GM12801 (cell line): ENCODE measurements around the gene TMEFF1.

ENCODE experiments used
- CTCF ChIP-seq: IDR thresholded peaks from one replicate; pipeline ENCODE4 v1.5.1; 2011; ENCODE audit warnings: control low read depth; ENCODE audit not compliant: insufficient read length; ENCODE audit errors: extremely low read depth

TMEFF1 gene

GRCh38 chr9:100534401-100534800 is 61.5 kb downstream of the TMEFF1 start:
- TF ChIP-seq CTCF = no peak

- TF ChIP-seq CTCF = no peak
These were observed 67.4 kb downstream of the TMEFF1 start for GRCh38 chr9:100540327-100540726.

DNA sequence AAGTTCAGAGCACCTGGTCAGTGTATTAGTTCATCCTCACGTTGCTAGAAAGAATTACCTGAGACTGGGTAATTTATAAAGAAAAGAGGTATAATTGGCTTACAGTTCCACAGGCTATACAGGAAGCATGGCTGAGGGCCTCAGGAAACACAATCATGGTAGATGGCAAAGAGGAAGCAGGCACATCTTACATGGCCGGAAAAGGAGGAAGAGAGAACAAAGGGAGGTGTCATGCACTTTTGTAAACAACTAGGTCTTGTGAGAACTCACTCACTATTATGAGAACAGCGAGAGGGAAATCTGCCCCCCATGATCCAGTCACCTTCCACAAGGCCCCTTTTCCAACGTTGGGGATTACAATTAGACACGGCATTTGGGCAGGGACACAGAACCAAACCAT is 76.1 kb downstream of the TMEFF1 start:
- no peak for TF ChIP-seq CTCF

- no peak for TF ChIP-seq CTCF
These were observed 82.0 kb downstream of the TMEFF1 start for GRCh38 chr9:100554935-100555401.

- TF ChIP-seq CTCF = no peak
These were observed 82.5 kb downstream of the TMEFF1 start for GRCh38 chr9:100555471-100555870.

- TF ChIP-seq CTCF = no peak
These were observed 84.1 kb downstream of the TMEFF1 start for GRCh38 chr9:100557053-100557452.

DNA sequence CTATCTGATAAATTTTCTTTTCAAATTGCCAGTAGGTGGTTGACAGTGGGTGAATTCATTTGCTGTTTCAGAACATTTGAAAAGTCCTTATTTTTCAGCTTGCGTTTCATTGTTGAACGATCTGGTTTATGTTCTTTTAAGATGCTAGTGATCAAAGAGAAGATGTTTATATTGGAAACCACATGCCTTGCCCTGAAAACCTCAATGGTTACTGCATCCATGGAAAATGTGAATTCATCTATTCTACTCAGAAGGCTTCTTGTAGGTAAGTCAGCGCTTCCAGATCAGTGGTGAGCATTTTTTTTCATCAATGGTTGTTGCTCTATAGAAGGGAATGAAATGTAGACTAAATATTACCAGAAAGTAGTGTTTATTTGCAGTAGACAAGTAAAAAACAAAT is 88.3 kb downstream of the TMEFF1 start:
- no peak for TF ChIP-seq CTCF

DNA sequence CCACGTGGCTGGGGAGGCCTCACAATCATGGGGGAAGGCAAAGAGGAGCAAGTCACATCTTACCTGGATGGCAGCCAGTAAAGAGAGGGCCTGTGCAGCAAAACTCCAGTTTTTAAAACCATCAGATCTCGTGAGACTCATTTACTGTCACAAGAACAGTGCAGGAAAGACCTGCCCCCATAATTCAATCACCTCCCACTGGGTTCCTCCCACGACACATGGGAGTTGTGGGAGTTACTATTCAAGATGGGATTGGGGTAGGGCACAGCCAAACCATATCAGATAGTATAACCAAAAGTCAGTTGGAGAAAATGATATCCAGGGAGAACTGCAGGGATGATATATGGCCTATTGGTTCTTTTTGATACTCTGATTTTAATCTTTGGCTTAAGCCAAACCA is 94.9 kb downstream of the TMEFF1 start:
- no peak for TF ChIP-seq CTCF
